Stimulated activated CD4-positive, alpha-beta T cell treated with anti-CD3 and anti-CD28 coated beads, Interleukin-12 subunit alpha, Interleukin-12 subunit beta, amount 100 ng/mL, for 4 hours (primary cell): ENCODE data around the gene LATS2.

ENCODE experiments used
- DNase-seq: peaks from one replicate; pipeline ENCODE4 v3.0.0-alpha.2; 2020

LATS2 gene

DNA sequence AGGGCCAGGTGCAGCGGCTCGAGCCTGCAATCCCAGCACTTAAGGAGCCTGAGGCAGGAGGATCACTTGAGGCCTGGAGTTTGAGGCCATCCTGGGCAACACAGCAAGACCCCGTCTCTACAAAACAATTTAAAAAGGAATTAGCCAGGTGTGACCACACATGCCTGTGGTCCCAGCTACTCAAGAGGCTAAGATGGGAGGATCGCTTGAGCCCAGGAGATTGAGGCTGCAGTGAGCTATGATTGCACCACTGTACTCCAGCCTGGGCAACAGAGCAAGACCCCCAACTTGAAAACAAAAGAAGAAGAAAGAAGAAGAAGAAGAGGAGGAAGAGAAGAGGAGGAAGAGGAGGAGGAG is 47.7 kb downstream of the LATS2 start:
- no peak for DNase-seq

- DNase-seq, result no peak
Measured at GRCh38 chr13:21012841-21013681, 48.3 kb downstream of the LATS2 start.

DNA sequence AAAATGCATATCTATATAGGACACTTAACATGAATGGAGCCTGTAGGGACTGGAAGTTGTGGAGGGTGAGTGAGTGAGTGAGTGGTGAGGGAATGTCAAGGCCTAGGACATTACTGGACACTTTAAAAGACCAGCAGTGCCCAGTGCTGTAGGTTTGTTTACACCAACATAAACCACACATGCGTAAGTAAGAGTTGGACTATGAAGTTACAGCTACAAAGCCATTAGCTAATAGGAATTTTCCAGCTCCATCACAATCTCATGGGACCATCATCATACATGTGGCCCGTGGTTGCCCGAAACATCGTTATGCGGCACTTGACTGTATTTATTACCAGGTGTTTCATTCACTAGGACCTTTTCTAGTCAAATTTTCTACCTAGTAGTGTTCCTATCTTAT is 49.2 kb downstream of the LATS2 start:
- DNase-seq, result no peak

GRCh38 chr13:21011378-21011777 is 50.0 kb downstream of the LATS2 start:
- no peak for DNase-seq

GRCh38 chr13:21010621-21011020 is 50.8 kb downstream of the LATS2 start:
- no peak for DNase-seq

DNA sequence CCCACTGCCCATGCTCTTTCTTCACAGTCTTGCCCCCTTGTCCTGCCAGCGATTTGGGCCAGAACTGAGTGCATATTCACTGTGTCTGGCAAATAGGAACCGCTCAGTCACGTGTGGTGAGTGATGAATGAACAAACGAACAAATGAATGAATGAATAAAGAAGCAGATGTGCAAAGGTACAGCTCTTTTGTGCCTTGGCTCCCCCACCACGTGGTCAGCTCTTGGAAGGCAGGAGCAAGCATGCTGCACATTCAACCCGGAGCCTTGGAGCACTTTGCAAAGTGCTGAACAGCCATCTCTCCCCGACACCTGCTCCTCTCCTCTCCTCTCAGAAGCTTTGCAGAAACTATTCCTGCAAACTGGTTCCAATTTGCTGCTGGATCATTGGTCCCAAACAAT is 52.4 kb downstream of the LATS2 start:
- no peak for DNase-seq

- DNase-seq, result no peak
Measured at GRCh38 chr13:21008026-21008425, 53.4 kb downstream of the LATS2 start.

GRCh38 chr13:21006141-21007005 is 55.0 kb downstream of the LATS2 start:
- DNase-seq, result no peak

GRCh38 chr13:21005193-21005592 is 56.2 kb downstream of the LATS2 start:
- no peak for DNase-seq

DNA sequence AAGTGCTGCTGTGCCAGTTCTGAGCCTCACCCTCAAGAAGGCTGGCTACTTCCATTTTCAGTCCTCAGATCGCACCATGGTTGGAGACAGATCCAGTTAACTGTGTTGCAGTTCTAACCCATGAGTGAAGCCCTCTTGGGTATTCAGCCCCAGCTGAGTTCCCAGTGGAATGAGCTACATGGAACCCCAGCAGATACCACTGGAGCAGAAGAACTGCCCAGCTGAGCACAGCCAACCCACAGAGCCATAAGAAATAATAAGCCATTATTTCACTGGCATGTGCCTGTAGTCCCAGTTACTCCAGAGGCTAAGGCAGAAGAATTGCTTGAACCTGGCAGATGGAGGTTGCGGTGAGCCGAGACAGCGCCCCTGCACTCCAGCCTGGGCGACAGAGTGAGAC is 59.9 kb downstream of the LATS2 start:
- no peak for DNase-seq

DNA sequence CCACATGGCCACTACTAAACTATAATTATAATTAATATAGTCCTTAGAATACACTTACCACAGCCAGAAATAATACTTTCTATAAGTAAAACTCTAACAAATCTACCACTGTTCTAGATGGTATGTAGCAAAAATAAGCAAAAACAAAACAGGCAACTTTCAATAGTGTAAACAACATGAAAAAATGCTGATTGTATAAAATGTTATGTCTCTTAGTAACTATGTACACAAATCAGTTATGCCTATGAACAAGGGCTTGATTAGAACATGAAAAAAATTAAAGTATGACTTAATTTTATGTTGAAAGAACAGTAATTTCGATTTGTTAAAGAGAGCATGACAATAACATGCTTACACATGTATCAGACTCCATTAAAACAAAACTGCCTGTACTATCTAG is 60.7 kb downstream of the LATS2 start:
- DNase-seq, result no peak

DNA sequence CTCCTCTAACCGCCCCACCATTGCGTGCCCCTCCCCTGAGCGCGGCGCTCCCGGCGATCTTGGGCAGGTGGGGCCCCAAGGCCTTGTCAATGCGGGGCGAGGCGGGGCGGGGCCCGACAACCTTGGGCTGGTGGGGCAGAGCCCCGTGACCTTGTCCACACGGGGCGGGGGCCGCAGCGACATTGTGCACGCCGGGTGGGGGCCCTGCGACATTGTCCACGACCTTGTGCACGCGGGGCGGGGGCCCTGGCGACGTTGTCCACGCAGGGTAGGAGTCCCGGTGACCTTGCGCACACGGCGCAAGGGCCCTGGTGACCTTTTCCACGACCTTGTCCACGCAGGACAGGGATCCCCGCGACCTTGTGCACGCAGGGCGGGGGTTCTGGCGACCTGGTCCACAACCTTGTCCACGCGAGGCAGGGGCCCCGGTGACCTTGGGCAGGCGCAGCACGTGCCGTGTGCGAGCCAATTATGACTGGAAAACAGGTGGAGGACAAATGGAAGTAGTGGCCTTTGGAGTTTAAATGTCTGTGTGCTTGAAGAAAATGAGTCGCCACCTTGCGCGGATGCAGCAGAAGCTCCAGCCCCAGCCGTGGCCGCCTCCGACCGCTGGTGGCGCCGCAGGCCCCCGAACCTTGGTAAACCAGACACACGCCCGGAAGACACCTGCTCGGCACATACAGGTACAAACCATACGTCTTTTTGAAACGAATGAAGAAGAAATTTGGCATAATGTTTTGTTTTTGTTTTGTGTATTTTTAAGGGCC is 62.6 kb downstream of the LATS2 start:
- DNase-seq, result no peak

DNA sequence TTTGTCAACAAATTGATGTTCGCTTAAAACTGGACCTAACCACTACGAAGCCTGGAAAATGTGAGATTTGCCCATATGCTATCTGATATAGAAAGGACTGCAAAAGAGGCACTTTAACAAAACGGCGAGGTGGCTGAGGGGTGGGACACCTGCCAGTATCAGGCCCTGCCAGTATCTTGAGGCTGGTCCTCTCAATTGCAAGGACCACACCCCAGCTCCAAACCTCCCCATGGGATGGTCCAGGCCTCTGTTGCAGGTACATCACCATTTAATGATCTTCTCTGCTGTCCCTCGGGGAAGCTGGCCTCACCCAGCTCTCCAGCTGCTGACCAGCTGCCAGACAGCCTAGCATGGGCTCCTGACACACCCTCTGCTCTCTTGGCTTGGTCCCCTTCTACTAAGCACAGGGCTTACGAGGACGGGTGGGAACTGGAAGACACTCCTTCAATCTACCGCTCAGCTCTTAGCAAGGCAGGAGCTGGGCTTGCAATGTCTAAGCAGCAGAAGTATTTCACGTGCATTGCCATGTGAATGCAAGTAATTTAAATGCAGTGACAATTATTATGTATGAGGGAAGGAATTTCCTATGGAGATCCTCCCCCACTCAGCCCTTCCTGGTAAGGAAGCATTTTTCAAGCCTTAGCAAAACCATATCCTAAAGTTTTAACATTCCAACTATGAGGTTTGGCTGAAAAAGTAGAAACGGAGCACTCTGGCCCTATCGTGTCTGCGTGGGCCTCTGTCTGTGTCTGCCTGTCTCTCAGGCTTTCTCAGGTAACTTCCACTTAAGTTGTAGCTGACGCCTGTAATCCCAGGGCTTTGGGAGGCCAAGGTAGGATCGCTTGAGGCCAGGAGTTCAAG is 63.9 kb downstream of the LATS2 start:
- DNase-seq, result no peak

GRCh38 chr13:20995245-20995838 is 66.0 kb downstream of the LATS2 start:
- no peak for DNase-seq

- DNase-seq, result no peak
Measured at GRCh38 chr13:20994441-20994821, 67.0 kb downstream of the LATS2 start.

DNA sequence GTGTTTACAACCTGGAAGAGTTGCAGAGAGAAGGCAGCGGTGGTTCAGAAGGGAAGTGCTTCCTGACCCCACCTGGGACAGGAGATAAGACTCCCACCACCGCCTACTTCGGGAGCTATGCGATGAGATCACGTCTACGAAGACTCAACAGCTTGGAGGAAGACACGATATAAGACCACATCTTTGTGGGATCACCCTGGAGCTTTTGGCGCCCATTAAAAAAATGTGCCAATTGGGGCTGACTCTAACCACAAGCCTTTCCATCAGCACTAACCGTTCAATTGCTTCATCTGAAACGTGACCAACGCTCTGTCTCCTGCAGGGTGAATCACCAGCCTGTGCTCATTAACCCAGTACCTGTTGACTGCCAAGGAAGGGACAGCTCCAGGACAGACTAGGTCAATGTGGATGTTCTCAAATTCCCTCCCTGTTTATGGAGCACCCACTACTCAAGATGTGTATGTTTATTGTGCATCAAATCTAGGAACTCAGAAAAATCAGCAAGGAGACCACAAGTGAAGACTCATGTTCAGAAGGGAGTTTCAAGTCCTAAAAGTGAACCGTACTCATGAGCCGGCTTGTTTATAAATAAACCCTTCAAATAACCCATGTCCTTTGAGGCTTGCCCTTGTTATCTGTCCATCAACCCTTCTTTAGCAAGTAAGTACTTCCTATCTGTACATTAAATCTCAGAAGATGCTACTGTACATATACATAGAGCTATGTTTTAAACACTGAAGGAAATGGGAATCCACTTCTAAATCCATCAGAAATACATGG is 67.5 kb downstream of the LATS2 start:
- no peak for DNase-seq

GRCh38 chr13:20993211-20993610 is 68.2 kb downstream of the LATS2 start:
- no peak for DNase-seq

- no peak for DNase-seq
Measured at GRCh38 chr13:20991741-20992520, 69.5 kb downstream of the LATS2 start.

DNA sequence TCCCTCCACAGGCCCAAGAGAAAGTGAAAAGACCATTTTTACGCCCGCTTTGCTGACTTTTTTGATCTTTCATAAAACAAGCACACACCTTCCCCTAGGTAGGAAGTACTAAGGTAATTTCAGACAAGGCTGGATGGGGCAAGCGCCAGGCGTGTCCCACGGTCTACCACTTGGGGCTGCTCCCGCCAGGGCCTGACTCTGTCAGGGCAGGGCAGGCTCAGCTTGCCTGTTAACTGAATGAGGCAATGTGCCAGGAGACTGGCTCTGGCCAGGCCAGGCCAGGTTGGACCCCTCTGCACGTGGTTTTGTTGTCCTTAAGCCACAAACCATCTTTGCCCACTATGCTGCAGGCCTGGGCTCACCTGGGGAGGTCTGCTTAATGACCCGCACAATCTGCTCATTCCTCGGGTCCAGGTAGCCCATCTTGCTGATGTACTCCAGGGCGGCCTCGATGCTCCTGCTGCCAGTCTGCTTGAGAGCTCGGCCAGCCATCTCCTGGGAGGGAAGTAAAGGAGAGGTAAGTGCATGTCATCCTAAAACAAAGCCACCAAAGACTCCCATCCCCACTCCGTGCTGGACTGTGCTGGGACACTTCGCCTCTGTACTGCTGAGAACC is 70.4 kb downstream of the LATS2 start:
- no peak for DNase-seq
